Mesodermal cell (in vitro differentiated cells): ENCODE measurements around the gene ADCY5.

Experiments used
- H3K27ac ChIP-seq: 2 replicates; pipeline ENCODE4 v1.7.0; 2013; ENCODE audit warnings: mild to moderate bottlenecking, low read depth, low read length, moderate library complexity; ENCODE audit not compliant: severe bottlenecking
- H3K36me3 ChIP-seq: 2 replicates; pipeline ENCODE4 v1.7.1; 2013; ENCODE audit warnings: mild to moderate bottlenecking, low read length, moderate library complexity; ENCODE audit not compliant: control insufficient read depth, insufficient read depth
- H3K4me1 ChIP-seq: one replicate; pipeline ENCODE4 v1.7.1; 2013; ENCODE audit warnings: mild to moderate bottlenecking, low read length; ENCODE audit not compliant: insufficient read depth, control insufficient read depth, poor library complexity, severe bottlenecking
- H3K4me3 ChIP-seq: 2 replicates; pipeline ENCODE4 v1.7.0; 2013; ENCODE audit warnings: low read length, control low read depth, mild to moderate bottlenecking; ENCODE audit not compliant: insufficient read depth, poor library complexity, severe bottlenecking; ENCODE audit errors: extremely low read depth
- H3K9me3 ChIP-seq: 2 replicates; pipeline ENCODE4 v1.7.1; 2013; ENCODE audit warnings: mild to moderate bottlenecking, low read length, moderate library complexity; ENCODE audit not compliant: control insufficient read depth
- WGBS, 2 experiments: methylation state at CpG; one replicate each; pipeline ENCODE4 v1.1.5; 2013; ENCODE audit warnings: missing lambda C conversion rate in 2 of 2; ENCODE audit not compliant: insufficient coverage in 2 of 2; 5-methylcytosine and 5-hydroxymethylcytosine counted together

ADCY5 gene

GRCh38 chr3:123419181-123419849 lies 29.6 kb downstream of the ADCY5 start:
- no peaks in the 10 kb centered on the region for H3K36me3 ChIP-seq
- no peak overlapping the region for H3K4me3 ChIP-seq
- H3K4me1 ChIP-seq = no peaks in the 10 kb centered on the region
- H3K9me3 ChIP-seq = no peaks in the 10 kb centered on the region
- WGBS, 2 experiments = 92 to 94% methylated on average over 20 of the region's 20 CpGs
- no peak overlapping the region for H3K27ac ChIP-seq

- whole genome bisulfite sequencing, 2 experiments = 93 to 94% methylated on average over 5 of the region's 6 CpGs
- peaks cover 14% of the 10 kb centered on the region for H3K4me1 ChIP-seq
- H3K27ac ChIP-seq = no peak overlapping the region
- no peaks in the 10 kb centered on the region for H3K9me3 ChIP-seq
- H3K36me3 ChIP-seq = no peaks in the 10 kb centered on the region
- H3K4me3 ChIP-seq = no peak overlapping the region
These were observed 32.2 kb downstream of the ADCY5 start for GRCh38 chr3:123416647-123417046.

- Histone ChIP-seq H3K36me3 (no peaks in the 10 kb centered on the region), H3K9me3 (no peaks in the 10 kb centered on the region), H3K4me1 (peaks cover 15% of the 10 kb centered on the region), H3K4me3 (no peak overlapping the region), H3K27ac (no peak overlapping the region)
- WGBS, 2 experiments = 88 to 90% methylated on average over 3 to 4 of the region's 4 CpGs
These were observed 32.7 kb downstream of the ADCY5 start for GRCh38 chr3:123416173-123416572.

GRCh38 chr3:123414973-123415775 lies 33.7 kb downstream of the ADCY5 start:
- H3K4me3 ChIP-seq = no peak overlapping the region
- 87 to 90% methylated on average over 17 of the region's 18 CpGs for WGBS, 2 experiments
- peaks cover 17% of the 10 kb centered on the region for H3K4me1 ChIP-seq
- no peaks in the 10 kb centered on the region for H3K36me3 ChIP-seq
- H3K27ac ChIP-seq = no peak overlapping the region
- H3K9me3 ChIP-seq = no peaks in the 10 kb centered on the region

GRCh38 chr3:123412811-123413604 lies 35.9 kb downstream of the ADCY5 start:
- Histone ChIP-seq H3K4me3 (no peak overlapping the region), H3K36me3 (no peaks in the 10 kb centered on the region), H3K27ac (peak overlapping the region; percentile 29), H3K9me3 (no peaks in the 10 kb centered on the region), H3K4me1 (peaks cover 17% of the 10 kb centered on the region)
- 81 to 88% methylated on average over 13 to 21 of the region's 21 CpGs for WGBS, 2 experiments

GRCh38 chr3:123412076-123412475 lies 36.8 kb downstream of the ADCY5 start:
- Histone ChIP-seq H3K4me1 (peaks cover 17% of the 10 kb centered on the region), H3K36me3 (no peaks in the 10 kb centered on the region), H3K9me3 (no peaks in the 10 kb centered on the region), H3K27ac (no peak overlapping the region), H3K4me3 (no peak overlapping the region)
- WGBS, 2 experiments = 88 to 92% methylated on average over 7 to 8 of the region's 9 CpGs

- H3K4me1 ChIP-seq = peaks cover 17% of the 10 kb centered on the region
- H3K4me3 ChIP-seq = no peak overlapping the region
- WGBS, 2 experiments = 83 to 88% methylated on average over 5 to 8 of the region's 9 CpGs
- no peaks in the 10 kb centered on the region for H3K9me3 ChIP-seq
- no peak overlapping the region for H3K27ac ChIP-seq
- H3K36me3 ChIP-seq = no peaks in the 10 kb centered on the region
These were observed 37.4 kb downstream of the ADCY5 start for GRCh38 chr3:123411340-123412040.

- H3K4me1 ChIP-seq = peaks cover 17% of the 10 kb centered on the region
- no peak overlapping the region for H3K4me3 ChIP-seq
- no CpG with 5 or more reads among the region's 1 CpG for WGBS, 2 experiments
- no peaks in the 10 kb centered on the region for H3K36me3 ChIP-seq
- no peak overlapping the region for H3K27ac ChIP-seq
- no peaks in the 10 kb centered on the region for H3K9me3 ChIP-seq
These were observed 38.8 kb downstream of the ADCY5 start for GRCh38 chr3:123410149-123410515.

- peaks cover 17% of the 10 kb centered on the region for H3K4me1 ChIP-seq
- no peak overlapping the region for H3K27ac ChIP-seq
- WGBS, 2 experiments = 63 to 71% methylated on average over 3 to 4 of the region's 5 CpGs
- H3K36me3 ChIP-seq = no peaks in the 10 kb centered on the region
- H3K9me3 ChIP-seq = no peaks in the 10 kb centered on the region
- no peak overlapping the region for H3K4me3 ChIP-seq
These were observed 39.3 kb downstream of the ADCY5 start for GRCh38 chr3:123409443-123410148.

GRCh38 chr3:123406598-123406997 lies 42.3 kb downstream of the ADCY5 start:
- WGBS, 2 experiments = 88 to 96% methylated on average over 4 to 6 of the region's 6 CpGs
- Histone ChIP-seq H3K4me1 (peaks cover 3% of the 10 kb centered on the region), H3K4me3 (no peak overlapping the region), H3K36me3 (no peaks in the 10 kb centered on the region), H3K27ac (no peak overlapping the region), H3K9me3 (no peaks in the 10 kb centered on the region)
